ENCODE results near the gene NUP133. TPM values are rescaled to one million over a fixed set of nuclear protein-coding genes. Genes with fewer than 3 reads are reported as not detected.

NUP133 gene
- total RNA-seq, 1 donor = 35.1 TPM

DNA sequence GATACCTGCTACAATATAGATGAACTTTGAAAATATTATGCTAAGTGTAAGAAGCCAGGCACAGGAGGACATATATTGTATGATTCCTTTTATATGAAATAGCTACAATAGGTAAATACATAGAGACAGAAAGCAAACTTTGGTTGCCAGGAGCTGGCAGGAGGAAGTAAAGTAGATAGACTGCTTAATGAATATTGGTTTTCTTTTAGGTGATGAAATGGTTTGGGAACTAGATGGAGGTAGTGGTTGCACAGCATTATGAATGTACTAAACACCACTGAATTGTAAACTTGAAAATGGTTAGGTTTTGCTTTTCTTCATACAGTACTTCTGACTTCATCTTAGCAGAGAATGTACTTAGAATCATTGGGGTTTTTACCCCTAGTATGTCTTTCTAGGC, 28.8 kb upstream of the NUP133 start:
- no peak overlapping the region for H3K4me3 ChIP-seq (ENCODE audit: insufficient read depth, low read length)
- H4K20me1 ChIP-seq (ENCODE audit: insufficient read depth, low read length) = no peaks in the 10 kb centered on the region
- H3K4me2 ChIP-seq (ENCODE audit: insufficient read depth, low read length) = no peak overlapping the region
- H3K79me2 ChIP-seq (ENCODE audit: insufficient read depth, low read length) = no peaks in the 10 kb centered on the region
- TF ChIP-seq, protein P1, sequence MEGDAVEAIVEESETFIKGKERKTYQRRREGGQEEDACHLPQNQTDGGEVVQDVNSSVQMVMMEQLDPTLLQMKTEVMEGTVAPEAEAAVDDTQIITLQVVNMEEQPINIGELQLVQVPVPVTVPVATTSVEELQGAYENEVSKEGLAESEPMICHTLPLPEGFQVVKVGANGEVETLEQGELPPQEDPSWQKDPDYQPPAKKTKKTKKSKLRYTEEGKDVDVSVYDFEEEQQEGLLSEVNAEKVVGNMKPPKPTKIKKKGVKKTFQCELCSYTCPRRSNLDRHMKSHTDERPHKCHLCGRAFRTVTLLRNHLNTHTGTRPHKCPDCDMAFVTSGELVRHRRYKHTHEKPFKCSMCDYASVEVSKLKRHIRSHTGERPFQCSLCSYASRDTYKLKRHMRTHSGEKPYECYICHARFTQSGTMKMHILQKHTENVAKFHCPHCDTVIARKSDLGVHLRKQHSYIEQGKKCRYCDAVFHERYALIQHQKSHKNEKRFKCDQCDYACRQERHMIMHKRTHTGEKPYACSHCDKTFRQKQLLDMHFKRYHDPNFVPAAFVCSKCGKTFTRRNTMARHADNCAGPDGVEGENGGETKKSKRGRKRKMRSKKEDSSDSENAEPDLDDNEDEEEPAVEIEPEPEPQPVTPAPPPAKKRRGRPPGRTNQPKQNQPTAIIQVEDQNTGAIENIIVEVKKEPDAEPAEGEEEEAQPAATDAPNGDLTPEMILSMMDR (IDR thresholded peaks at IDR 0.05; ENCODE audit: extremely low read depth, low read depth, low read length) = no peak
- H2AFZ ChIP-seq (ENCODE audit: low read length) = no peak overlapping the region
- no peak for DNase-seq (ENCODE audit: insufficient read length, low spot score, missing footprints)
- peaks cover 33% of the 10 kb centered on the region for H3K36me3 ChIP-seq (ENCODE audit: insufficient read depth, low read length)
- H3K27me3 ChIP-seq (ENCODE audit: insufficient read depth, low read length) = no peaks in the 10 kb centered on the region
- no peaks in the 10 kb centered on the region for H3K9me3 ChIP-seq (ENCODE audit: low read depth, low read length)
- no peak overlapping the region for H3K27ac ChIP-seq (ENCODE audit: low read depth, low read length)
- H3K4me1 ChIP-seq (ENCODE audit: insufficient read depth, low read length) = no peaks in the 10 kb centered on the region

DNA sequence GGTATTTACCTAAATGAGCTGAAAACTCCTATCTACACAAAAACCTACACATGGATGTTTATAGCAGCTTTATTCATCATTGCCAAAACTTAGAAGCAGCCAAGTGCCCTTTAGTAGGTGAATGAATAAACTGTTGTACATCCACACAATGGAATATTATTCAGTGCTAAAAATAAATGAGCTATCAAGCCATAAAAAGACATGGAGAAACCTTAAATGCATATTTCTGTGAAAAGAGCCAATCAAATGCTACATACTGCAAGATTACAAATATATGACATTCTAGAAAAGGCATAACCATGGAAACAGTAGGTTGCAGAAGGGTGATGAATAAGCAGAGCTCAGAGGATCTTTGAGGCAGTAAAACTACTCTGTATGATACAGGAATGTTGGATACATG, 27.1 kb upstream of the NUP133 start:
- no peak for DNase-seq (ENCODE audit: insufficient read length, low spot score, missing footprints)
- peaks cover 23% of the 10 kb centered on the region for H3K36me3 ChIP-seq (ENCODE audit: insufficient read depth, low read length)
- H3K4me1 ChIP-seq (ENCODE audit: insufficient read depth, low read length) = no peaks in the 10 kb centered on the region

DNA sequence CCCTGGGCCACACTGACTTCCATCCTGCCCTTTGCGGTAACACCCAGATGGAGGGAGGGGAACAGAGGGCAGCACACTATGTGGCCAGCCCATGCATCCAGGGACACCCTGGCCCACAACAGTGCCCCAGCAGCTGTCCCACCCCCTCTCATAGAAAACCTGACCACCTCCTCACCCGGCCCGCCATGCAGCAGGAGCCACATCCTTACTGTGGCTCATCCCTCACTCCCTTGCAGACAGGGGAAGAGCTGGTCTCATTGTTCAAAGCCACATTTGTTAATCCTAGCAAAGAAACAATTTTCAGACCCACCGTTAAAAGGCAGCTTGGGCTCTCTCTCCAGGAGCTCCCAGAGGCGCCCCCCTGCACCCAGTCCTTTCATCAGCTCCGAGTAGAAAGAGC, 23.2 kb upstream of the NUP133 start:
- Histone ChIP-seq H3K36me3 (ENCODE audit: insufficient read depth, low read length) (peaks cover 19% of the 10 kb centered on the region), H3K9me3 (ENCODE audit: low read depth, low read length) (no peaks in the 10 kb centered on the region)

More for the DNA sequence above, 27.1 kb upstream of the NUP133 start:
- Histone ChIP-seq H3K79me2 (ENCODE audit: insufficient read depth, low read length) (no peaks in the 10 kb centered on the region), H3K27ac (ENCODE audit: low read depth, low read length) (peak overlapping the region; percentile 33), H4K20me1 (ENCODE audit: insufficient read depth, low read length) (no peaks in the 10 kb centered on the region), H3K9me3 (ENCODE audit: low read depth, low read length) (no peaks in the 10 kb centered on the region), H3K4me3 (ENCODE audit: insufficient read depth, low read length) (no peak overlapping the region), H3K27me3 (ENCODE audit: insufficient read depth, low read length) (no peaks in the 10 kb centered on the region), H3K4me2 (ENCODE audit: insufficient read depth, low read length) (no peak overlapping the region), H2AFZ (ENCODE audit: low read length) (no peak overlapping the region)
- TF ChIP-seq, protein P1 (IDR thresholded peaks at IDR 0.05; ENCODE audit: extremely low read depth, low read depth, low read length) = no peak

DNA sequence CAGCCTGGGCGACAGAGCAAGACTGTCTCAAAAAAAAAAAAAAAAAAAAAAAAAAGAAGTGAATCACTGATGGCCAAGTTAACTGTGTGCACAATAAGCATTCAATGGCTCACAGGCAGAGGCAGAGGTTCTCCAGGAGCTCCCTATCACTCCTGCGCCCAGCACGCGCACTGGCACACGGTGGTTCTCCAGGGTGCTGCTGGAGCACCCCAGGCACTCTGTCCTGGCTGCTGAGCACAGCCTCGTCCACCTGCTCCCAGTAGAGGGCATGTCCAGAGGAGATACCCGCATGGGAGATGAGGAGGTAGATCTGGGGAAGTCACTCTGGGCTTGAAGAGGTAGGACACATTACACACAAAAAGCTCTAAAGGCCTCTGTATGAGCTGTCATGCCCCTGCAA, 21.5 kb upstream of the NUP133 start:
- H3K4me3 ChIP-seq (ENCODE audit: insufficient read depth, low read length) = no peak overlapping the region
- no peak for DNase-seq (ENCODE audit: insufficient read length, low spot score, missing footprints)
- TF ChIP-seq, protein P1 (IDR thresholded peaks at IDR 0.05; ENCODE audit: extremely low read depth, low read depth, low read length) = no peak
- no peak overlapping the region for H2AFZ ChIP-seq (ENCODE audit: low read length)
- no peaks in the 10 kb centered on the region for H4K20me1 ChIP-seq (ENCODE audit: insufficient read depth, low read length)
- H3K27me3 ChIP-seq (ENCODE audit: insufficient read depth, low read length) = no peaks in the 10 kb centered on the region
- H3K79me2 ChIP-seq (ENCODE audit: insufficient read depth, low read length) = no peaks in the 10 kb centered on the region
- no peaks in the 10 kb centered on the region for H3K4me1 ChIP-seq (ENCODE audit: insufficient read depth, low read length)
- no peak overlapping the region for H3K27ac ChIP-seq (ENCODE audit: low read depth, low read length)
- no peaks in the 10 kb centered on the region for H3K9me3 ChIP-seq (ENCODE audit: low read depth, low read length)
- H3K36me3 ChIP-seq (ENCODE audit: insufficient read depth, low read length) = peaks cover 24% of the 10 kb centered on the region
- no peak overlapping the region for H3K4me2 ChIP-seq (ENCODE audit: insufficient read depth, low read length)

More for the DNA sequence above, 23.2 kb upstream of the NUP133 start:
- H3K27ac ChIP-seq (ENCODE audit: low read depth, low read length) = no peak overlapping the region
- TF ChIP-seq, protein P1 (IDR thresholded peaks at IDR 0.05; ENCODE audit: extremely low read depth, low read depth, low read length) = no peak
- H3K4me1 ChIP-seq (ENCODE audit: insufficient read depth, low read length) = no peaks in the 10 kb centered on the region
- DNase-seq (ENCODE audit: insufficient read length, low spot score, missing footprints) = no peak
- H3K79me2 ChIP-seq (ENCODE audit: insufficient read depth, low read length) = no peaks in the 10 kb centered on the region
- H3K4me3 ChIP-seq (ENCODE audit: insufficient read depth, low read length) = no peak overlapping the region
- H3K27me3 ChIP-seq (ENCODE audit: insufficient read depth, low read length) = no peaks in the 10 kb centered on the region
- H4K20me1 ChIP-seq (ENCODE audit: insufficient read depth, low read length) = no peaks in the 10 kb centered on the region
- H2AFZ ChIP-seq (ENCODE audit: low read length) = no peak overlapping the region
- H3K4me2 ChIP-seq (ENCODE audit: insufficient read depth, low read length) = no peak overlapping the region

Data from osteoblast (primary cell).